SIG-M5 (cell line): ENCODE measurements around the gene LRMDA.
A peak's percentile ranks its signal among the peaks of the same experiment; 100 is the strongest.

Experiments
- DNase-seq: peaks from one replicate; lab custom pipeline; 2025; lab: John Stamatoyannopoulos, UW

LRMDA gene

DNA sequence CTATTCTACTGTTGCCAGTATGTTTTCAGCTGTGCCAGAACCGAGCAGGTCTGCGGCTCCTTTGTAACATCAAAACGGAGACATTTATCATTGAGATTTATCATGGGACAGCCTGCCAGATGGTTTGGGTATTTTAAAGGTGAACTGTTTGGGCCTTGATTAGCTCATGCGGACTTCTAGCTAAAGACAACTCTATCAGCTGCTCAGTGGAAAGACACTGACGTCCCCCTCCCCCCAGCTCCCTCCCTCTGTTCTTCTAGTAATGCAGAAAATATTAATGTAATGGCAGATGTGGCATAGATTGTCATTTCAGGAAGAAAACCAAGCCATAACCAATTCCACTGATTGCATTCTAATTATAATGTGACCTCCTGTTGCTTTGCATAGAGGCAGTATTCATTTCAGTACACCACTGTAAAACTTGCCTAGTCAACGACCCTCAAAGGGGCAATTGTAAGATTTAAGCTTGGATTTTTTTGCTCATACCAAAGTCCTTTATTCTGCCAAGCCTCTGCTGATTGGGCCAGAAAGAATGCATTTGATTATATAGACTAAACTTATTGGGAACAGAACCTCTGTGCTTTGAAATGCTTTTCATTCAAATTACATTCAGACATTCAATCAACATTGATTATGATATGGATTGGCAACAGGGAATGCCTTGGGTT, 966.8 kb downstream of the LRMDA start:
- no peak for DNase-seq

DNA sequence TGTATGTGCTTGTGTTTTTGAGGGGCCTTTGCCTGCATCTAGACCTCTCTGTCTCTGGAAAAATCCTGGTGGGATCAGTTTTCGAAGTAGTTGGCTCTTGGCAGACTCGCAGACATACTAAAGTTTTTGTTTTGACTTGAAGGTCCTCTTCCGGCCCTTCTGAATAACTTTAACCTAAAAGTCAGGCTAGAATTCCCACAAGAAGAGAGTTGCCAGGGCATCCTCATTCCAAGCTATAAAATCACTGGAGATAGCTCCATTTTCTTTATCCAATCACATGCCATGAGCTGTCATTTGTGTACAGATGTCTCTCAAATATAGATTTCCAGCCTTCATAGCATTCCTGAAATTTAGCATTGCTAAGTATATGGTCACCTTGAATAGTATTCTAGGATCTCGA, 967.8 kb downstream of the LRMDA start:
- DNase-seq: no peak

DNA sequence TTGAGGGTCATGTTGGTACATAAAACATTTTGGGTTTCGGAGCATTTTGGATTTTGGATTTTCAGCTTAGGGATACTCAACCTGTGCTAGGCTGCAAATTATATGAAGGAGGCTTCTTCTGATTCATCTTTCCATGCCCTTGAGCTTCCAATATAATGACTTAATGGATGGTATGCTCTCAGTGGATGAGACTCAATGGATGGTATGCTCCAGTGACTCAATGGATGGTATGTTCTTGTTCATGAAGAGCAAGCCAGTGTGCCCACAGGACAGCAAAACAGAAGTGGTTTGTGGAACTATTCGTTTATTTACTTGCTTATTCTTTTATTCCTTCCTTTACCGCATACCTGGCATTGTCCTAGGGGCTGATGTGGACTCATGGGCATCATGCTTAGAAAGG, 969.6 kb downstream of the LRMDA start:
- no peak for DNase-seq

GRCh38 chr10:76403912-76404311, 972.5 kb downstream of the LRMDA start:
- DNase-seq: peak; percentile 25

GRCh38 chr10:76404531-76404930, 973.1 kb downstream of the LRMDA start:
- DNase-seq: no peak

GRCh38 chr10:76405922-76406321, 974.5 kb downstream of the LRMDA start:
- no peak for DNase-seq

DNA sequence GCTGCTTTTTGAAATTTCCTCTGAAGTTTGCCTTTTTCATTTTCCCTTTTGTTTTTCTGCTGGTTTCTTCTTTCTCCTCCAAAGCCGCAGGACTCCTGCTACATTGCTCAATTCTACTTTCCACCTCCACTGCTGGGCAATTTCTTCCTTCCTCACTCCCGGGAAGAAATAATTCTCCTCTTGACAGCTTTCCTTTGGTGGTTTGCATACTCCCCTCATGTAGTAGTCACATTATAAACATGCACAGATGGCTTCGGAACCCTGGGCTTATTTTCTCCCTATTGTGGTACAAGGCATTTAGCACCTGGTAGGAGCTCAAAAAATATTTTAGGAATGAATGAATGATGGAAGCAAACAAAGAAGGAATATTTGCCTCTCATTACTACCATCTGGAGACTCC, 977.2 kb downstream of the LRMDA start:
- no peak for DNase-seq

DNA sequence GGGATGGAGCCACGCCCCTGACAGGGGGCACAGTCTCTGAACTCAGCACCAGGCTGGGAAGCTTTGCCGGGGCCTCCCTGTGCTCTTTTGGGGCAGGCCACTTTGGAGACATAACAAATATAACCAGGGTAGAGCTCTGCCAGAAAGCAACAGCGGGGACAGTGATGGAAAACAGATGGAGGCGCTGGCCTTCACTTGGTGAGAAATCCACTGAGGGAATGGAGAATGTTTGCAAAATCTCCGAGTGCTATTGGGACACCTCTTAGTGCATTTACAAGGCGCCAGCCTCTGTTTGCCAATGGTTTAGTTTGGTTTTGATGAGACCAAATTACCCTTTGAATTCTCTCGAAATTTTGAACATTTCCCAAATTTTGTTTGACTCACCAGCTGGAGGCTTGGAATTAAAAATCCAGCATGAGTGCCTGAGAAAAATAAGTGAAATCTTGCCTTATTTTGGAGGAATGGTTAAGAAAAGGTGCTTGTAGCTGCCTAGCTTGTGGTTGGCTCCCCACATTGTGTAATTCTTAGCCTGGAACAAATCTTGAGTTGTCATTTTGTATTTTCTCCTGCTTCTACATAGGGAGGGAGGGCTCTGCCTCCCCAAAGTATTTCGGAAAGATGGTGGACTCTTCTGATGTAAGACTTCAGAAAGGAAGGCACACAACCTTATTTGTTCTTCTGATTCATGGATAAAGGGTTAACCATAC, 980.5 kb downstream of the LRMDA start:
- DNase-seq: no peak

- no peak for DNase-seq
Observed at GRCh38 chr10:76415554-76415953, 984.1 kb downstream of the LRMDA start.

DNA sequence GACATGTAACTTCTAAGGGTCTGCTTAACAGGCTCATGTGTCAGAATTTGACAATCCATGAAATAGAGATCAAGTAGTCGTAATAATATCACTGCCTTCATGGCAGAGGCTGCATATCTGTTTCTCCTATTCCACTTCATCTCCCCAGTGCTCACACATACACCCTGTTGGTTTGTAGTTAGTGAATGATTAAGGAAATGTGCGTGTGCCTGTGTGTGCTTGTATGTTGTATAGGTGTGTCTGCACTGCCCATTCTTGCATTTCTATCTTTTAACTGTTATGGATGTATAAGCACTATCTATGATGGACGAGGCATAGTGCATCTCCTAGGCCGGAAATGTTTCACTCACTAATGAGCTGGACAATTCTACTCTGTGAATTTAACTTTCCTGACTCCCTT, 985.2 kb downstream of the LRMDA start:
- no peak for DNase-seq

- DNase-seq: no peak
Observed at GRCh38 chr10:76420725-76421124, 989.3 kb downstream of the LRMDA start.

- no peak for DNase-seq
Observed at GRCh38 chr10:76422769-76423168, 991.3 kb downstream of the LRMDA start.

DNA sequence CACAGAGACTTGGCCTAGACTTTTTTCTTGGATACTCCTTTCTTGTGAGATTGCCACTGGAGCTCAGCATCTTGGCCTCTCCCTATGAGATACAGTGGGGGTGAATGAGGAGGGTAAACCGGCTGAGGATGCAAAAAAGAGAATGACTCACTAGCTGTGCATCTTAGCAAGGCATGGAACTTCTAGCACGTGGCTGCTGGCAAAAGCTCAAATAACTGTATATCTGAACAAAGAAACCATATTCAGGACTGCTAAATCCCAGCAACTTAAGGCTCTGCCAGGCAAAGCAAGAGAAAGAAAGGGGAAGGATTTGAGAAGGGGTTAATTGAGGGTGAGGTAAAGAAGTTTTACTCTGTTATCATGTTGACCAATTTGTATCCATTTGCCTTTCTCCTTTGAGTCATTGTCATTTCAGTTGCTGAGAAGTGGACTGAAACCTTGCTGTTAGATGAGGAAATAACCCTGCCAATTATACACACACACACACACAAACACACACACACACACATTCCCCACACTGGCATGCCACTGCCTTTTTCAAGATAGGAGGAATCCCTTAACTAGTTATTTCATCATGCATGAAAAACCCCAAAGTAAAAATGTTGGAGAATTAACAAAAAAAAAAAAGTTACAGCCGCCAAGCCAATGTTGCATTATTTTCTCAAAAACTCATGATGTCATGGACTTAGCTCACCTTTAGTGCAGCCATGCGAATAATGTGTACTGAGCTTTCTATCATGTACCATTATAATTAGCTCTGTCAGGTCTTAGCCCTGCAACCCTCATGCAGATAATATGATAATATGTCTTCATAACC, 997.3 kb downstream of the LRMDA start:
- DNase-seq: no peak

DNA sequence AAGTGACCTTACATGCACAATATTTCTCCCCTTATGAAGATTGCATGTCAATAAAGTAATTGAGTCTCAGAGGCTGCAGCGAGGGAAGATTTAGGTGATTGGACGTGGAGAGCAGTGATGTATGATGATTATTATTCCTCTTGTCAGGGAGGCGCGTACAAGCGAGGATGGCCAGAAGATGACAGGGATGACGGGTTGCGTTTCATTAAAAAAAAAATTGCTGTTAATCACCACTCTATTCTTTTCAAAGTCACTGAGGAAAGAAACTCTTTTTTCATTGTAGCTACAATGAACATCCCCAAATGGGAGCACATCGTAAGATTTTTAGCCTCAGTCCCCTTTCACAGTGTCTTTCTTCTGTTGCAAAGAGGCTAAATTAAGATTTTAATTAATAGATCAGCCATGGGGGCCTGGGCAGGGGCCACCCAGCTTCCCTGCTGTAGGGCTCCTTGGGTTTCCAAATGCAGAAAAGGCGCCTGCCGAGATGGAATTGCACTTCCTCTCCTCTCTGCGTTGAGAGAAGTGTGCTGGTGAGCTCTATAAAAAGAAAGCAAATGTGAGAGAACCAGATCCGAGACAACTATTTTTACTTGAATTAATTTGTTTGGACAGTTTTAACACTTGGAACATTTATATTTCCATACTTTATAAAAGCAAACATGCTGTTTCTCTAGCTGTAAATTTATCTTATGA, 998.1 kb downstream of the LRMDA start:
- DNase-seq: no peak

GRCh38 chr10:76430061-76430645, 998.7 kb downstream of the LRMDA start:
- no peak for DNase-seq

DNA sequence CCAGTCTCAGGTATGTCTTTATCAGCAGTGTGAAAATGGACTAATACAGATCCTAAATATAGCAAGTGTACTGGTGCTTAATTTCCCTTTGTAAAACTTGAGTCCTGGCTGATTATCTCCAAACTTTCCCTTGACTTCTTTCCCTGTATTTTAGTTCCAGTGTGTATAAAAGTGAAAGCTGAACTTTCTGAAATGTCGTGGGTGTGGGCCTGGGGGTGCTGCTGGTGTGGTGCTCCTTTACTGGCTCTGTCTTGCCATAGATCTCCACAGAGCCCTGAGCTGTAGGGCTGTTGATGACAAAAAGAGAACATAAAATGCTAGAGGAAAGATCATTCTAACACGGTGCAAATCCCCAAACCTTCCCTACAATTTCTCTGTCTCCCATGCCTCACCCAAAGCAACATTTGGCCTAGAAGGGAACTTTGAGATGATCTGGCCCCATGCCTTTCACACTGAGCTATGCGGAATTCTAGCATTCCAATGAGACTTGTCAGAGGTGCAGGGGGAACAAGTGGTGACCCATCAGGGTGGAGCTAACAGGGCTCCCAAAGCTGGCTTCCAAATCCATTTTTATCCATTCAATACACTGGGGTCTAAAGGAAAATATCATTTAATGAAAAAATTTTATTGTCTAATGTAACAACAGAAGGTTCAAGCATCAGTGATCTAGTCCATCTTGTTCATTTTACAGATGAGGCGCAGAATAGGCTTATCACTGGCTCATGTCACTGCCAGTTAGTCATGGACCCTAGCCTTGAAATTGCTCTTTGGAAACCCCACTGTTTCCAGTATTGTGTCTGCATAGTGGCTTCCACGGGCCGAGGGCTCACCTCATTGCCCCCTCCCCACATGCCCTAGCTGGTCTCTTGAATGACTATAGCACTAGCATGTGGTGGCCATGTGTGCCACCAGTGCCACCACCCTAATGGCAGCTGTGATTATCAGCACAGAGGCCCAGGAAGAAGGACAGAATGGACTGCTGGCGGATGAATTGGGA, 1000.9 kb downstream of the LRMDA start:
- no peak for DNase-seq

- DNase-seq: no peak
Observed at GRCh38 chr10:76433161-76434005, 1002.0 kb downstream of the LRMDA start.

DNA sequence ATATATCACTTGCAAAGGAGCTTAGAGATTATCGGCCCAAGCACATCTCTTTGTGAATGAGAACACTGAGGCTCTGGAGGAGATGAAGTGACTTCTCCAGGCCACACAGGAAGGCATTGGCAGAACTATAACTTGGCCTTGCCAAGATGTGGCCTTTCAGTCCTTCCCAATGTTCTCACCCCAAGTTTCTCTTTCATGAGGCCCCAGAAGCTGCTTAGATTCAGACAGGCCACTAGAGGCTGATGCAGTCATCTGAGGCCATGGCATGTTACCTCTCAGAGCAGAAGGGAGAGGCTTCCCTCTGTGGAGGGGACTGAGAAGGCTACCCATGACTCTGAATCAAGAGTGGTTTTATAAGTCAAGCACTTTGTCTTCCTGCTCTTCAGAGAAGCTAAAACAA, 1003.7 kb downstream of the LRMDA start:
- no peak for DNase-seq

GRCh38 chr10:76436401-76436811, 1005.0 kb downstream of the LRMDA start:
- no peak for DNase-seq

- no peak for DNase-seq
Observed at GRCh38 chr10:76436981-76437380, 1005.6 kb downstream of the LRMDA start.
